SK-N-SH (cell line): ENCODE data around the gene MBIP. TPM values are rescaled to one million over a fixed set of nuclear protein-coding genes. Genes with fewer than 3 reads are reported as not detected.

ENCODE experiments used
- CTCF ChIA-PET: fragments of 300-600, 350-600 bp; formaldehyde crosslinking; extraction: SDS; loops from one replicate; lab custom pipeline; 2021; lab: Yijun Ruan, JAX
- POLR2A ChIA-PET: fragments of 350-600 bp; sonication (Branson Sonifier 250); formaldehyde crosslinking; extraction: SDS; loops from one replicate; lab custom pipeline; 2020; ENCODE audit warnings: antibody characterized with exemption, inconsistent platforms; lab: Yijun Ruan, JAX
- DNase-seq: peaks from one replicate; pipeline ENCODE4 v3.0.0; 2012
- H2AFZ ChIP-seq: fragments of 200-600 bp; sonication (generic); 2 replicates; pipeline ENCODE4 v1.8.1; 2016; ENCODE audit warnings: antibody characterized with exemption, mild to moderate bottlenecking, low read depth
- H3F3A ChIP-seq: fragments of 200-600 bp; sonication (generic); replicated peaks from 2 replicates; pipeline ENCODE3; 2016; ENCODE audit warnings: antibody characterized with exemption, mild to moderate bottlenecking; ENCODE audit not compliant: insufficient read depth
- H3K27ac ChIP-seq, 2 experiments: fragments of 200-500 bp in 1 of 2; fragments of 200-600 bp in 1 of 2; sonication (Bioruptor generic) in 1 of 2; sonication (generic), shearing (Covaris generic) in 1 of 2; 2 replicates each; pipeline versions ENCODE4 v1.5.1 to v1.6.1; 2014 to 2016; ENCODE audit warnings: low read depth in 2 of 2, inconsistent platforms in 1 of 2, low read length in 1 of 2, mild to moderate bottlenecking in 1 of 2, mixed read lengths in 1 of 2
- H3K27me3 ChIP-seq: fragments of 200-600 bp; sonication (generic), shearing (Covaris generic); 2 replicates; pipeline ENCODE4 v1.6.1; 2016; ENCODE audit warnings: mixed run types; ENCODE audit not compliant: insufficient read depth
- H3K36me3 ChIP-seq, 2 experiments: fragments of 200-500 bp in 1 of 2; fragments of 200-600 bp in 1 of 2; sonication (Bioruptor generic) in 1 of 2; sonication (generic) in 1 of 2; replicated peaks in 1 of 2; 2 replicates each; pipeline versions ENCODE3 to v1.5.1; 2014 to 2016; ENCODE audit warnings: low read length in 1 of 2, mild to moderate bottlenecking in 1 of 2; ENCODE audit not compliant: insufficient read depth in 2 of 2, control insufficient read depth in 1 of 2
- H3K4me1 ChIP-seq, 2 experiments: fragments of 200-500 bp in 1 of 2; fragments of 200-600 bp in 1 of 2; sonication (Bioruptor generic) in 1 of 2; sonication (generic), shearing (Covaris generic) in 1 of 2; 2 replicates each; pipeline versions ENCODE4 v1.5.1 to v1.6.1; 2014 to 2016; ENCODE audit warnings: low read depth in 1 of 2, low read length in 1 of 2, mixed run types in 1 of 2; ENCODE audit not compliant: insufficient read depth in 2 of 2, control insufficient read depth in 1 of 2
- H3K4me2 ChIP-seq: fragments of 200-600 bp; sonication (generic), shearing (Covaris generic); 2 replicates; pipeline ENCODE4 v1.6.1; 2017; ENCODE audit warnings: mixed run types
- H3K4me3 ChIP-seq, 2 experiments: fragments of 200-500 bp in 1 of 2; fragments of 200-600 bp in 1 of 2; sonication (Bioruptor generic) in 1 of 2; sonication (generic), shearing (Covaris generic) in 1 of 2; 2 replicates each; pipeline versions ENCODE4 v1.5.1 to v1.8.1; 2014 to 2016; ENCODE audit warnings: low read depth in 2 of 2, inconsistent platforms in 1 of 2, low read length in 1 of 2, mild to moderate bottlenecking in 1 of 2, mixed read lengths in 1 of 2, moderate library complexity in 1 of 2
- H3K79me2 ChIP-seq: fragments of 200-600 bp; sonication (generic); 2 replicates; pipeline ENCODE4 v1.8.1; 2017; ENCODE audit warnings: mild to moderate bottlenecking; ENCODE audit not compliant: insufficient read depth
- H3K9ac ChIP-seq: fragments of 200-600 bp; sonication (generic); 2 replicates; pipeline ENCODE4 v1.6.1; 2017; ENCODE audit warnings: mixed run types
- H3K9me2 ChIP-seq: fragments of 200-600 bp; sonication (generic); 2 replicates; pipeline ENCODE4 v1.6.1; 2017; ENCODE audit warnings: mixed run types
- H3K9me3 ChIP-seq: fragments of 200-600 bp; sonication (generic); 2 replicates; pipeline ENCODE4 v1.6.1; 2017; ENCODE audit warnings: mixed run types, mild to moderate bottlenecking, moderate library complexity
- H4K20me1 ChIP-seq: fragments of 200-600 bp; sonication (generic); 2 replicates; pipeline ENCODE4 v1.6.1; 2017; ENCODE audit warnings: mild to moderate bottlenecking, mixed run types; ENCODE audit not compliant: insufficient read depth
- EP300 ChIP-seq, 2 experiments: IDR thresholded peaks; 2 replicates each; pipeline versions ENCODE4 v1.4.0 to v1.6.1; 2012; ENCODE audit warnings: borderline replicate concordance in 1 of 2, low read depth in 1 of 2, low read length in 1 of 2
- EZH2phosphoT487 ChIP-seq: fragments of 200-600 bp; sonication (generic); IDR thresholded peaks from 2 replicates; pipeline ENCODE4 v1.6.1; 2017; ENCODE audit warnings: low read depth, mixed run types, mild to moderate bottlenecking, antibody characterized with exemption, moderate library complexity, borderline replicate concordance
- FOXJ3 ChIP-seq: sonication (generic); formaldehyde crosslinking; IDR thresholded peaks from 2 replicates; pipeline ENCODE4 v1.5.1; 2020; ENCODE audit warnings: mild to moderate bottlenecking, missing genetic modification reagents
- NFIC ChIP-seq: IDR thresholded peaks from 2 replicates; pipeline ENCODE4 v1.4.0; 2012; ENCODE audit warnings: borderline replicate concordance
- POLR2AphosphoS5 ChIP-seq: IDR thresholded peaks from 2 replicates; pipeline ENCODE4 v1.6.1; 2012; ENCODE audit warnings: low read depth, low read length
- RFX5 ChIP-seq: IDR thresholded peaks from 2 replicates; pipeline ENCODE4 v1.6.1; 2012; ENCODE audit warnings: mild to moderate bottlenecking, improper control_type of control experiment, low read length
- RXRA ChIP-seq: IDR thresholded peaks from 2 replicates; pipeline ENCODE4 v1.4.0; 2012; ENCODE audit warnings: low read depth, mild to moderate bottlenecking, borderline replicate concordance
- SIN3A ChIP-seq: IDR thresholded peaks from 2 replicates; pipeline ENCODE4 v1.6.1; 2012; ENCODE audit warnings: low read depth, mild to moderate bottlenecking, low read length, moderate library complexity, borderline replicate concordance
- SMC3 ChIP-seq: IDR thresholded peaks from 2 replicates; pipeline ENCODE4 v1.6.1; 2012; ENCODE audit warnings: low read depth, low read length, improper control_type of control experiment
- TAF1 ChIP-seq: IDR thresholded peaks from 2 replicates; pipeline ENCODE4 v1.6.1; 2012; ENCODE audit warnings: low read depth, mild to moderate bottlenecking, low read length, moderate library complexity, borderline replicate concordance
- TEAD4 ChIP-seq: IDR thresholded peaks from 2 replicates; pipeline ENCODE4 v1.4.0; 2012; ENCODE audit warnings: mild to moderate bottlenecking, borderline replicate concordance; ENCODE audit not compliant: insufficient read depth
- polyA plus RNA-seq, 3 experiments: library from polyadenylated mRNA; depleted of rRNA; stranded (reverse); fragments of >200 nt; gene quantifications; 2 replicates each; pipeline ENCODE4 v1.2.3, GENCODE V29; 2012
- TF ChIP-seq, protein P1 (sequence below): fragments of 150-350 bp; IDR thresholded peaks from 2 replicates; pipeline ENCODE4 v1.6.1; 2016; ENCODE audit warnings: mild to moderate bottlenecking, low read depth, low read length
- TF ChIP-seq, protein P2 (sequence below): IDR thresholded peaks from 2 replicates; pipeline ENCODE4 v1.4.0; 2012; ENCODE audit warnings: low read depth, borderline replicate concordance
- TF ChIP-seq, protein P3 (sequence below): IDR thresholded peaks from 2 replicates; pipeline ENCODE4 v1.4.0; 2012; ENCODE audit warnings: low read depth, borderline replicate concordance

MBIP gene
- polyA plus RNA-seq, 1 of the 3 experiments (the other 2 are of a cell fraction), result 11.5 TPM

DNA sequence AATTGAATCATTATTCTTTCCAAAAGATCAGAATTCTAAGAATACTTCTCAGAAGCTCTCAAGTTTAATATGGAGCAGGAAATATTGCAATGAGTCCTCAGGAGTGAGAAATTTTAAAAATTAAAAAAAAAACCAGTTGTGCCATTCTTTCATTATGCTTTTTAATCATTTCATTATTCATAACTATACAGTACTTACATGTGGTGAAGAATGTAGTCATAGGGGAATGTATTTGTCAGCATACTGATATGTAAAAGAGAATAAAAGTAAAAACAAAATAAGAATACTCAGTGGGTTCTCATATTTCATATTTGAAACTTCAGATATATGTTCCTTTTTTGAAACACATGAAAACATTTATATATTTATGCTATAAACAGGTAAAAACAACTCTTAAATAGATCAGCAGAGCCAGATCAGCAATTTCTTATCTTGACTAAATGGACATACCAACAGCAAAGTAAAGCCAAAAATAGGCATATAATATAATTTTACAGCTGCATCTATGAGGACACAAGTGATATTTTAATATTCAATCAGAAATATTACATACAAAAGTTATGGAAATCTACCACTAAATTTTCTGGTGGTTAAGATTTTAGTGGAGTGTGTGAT lies 19.9 kb upstream of the MBIP start:
- H3K79me2 ChIP-seq, result no peaks in the 10 kb centered on the region
- TF ChIP-seq EP300 (IDR thresholded peaks at IDR 0.05; ENCODE audit: borderline replicate concordance in 1 of 2, low read depth in 1 of 2, low read length in 1 of 2) (no peak), RXRA (no peak), SMC3 (no peak), TAF1 (no peak), NFIC (no peak), SIN3A (no peak), EZH2phosphoT487 (no peak), RFX5 (no peak), FOXJ3 (CRISPR knock-in tag) (no peak), TEAD4 (no peak), POLR2AphosphoS5 (no peak)
- TF ChIP-seq, protein P1, sequence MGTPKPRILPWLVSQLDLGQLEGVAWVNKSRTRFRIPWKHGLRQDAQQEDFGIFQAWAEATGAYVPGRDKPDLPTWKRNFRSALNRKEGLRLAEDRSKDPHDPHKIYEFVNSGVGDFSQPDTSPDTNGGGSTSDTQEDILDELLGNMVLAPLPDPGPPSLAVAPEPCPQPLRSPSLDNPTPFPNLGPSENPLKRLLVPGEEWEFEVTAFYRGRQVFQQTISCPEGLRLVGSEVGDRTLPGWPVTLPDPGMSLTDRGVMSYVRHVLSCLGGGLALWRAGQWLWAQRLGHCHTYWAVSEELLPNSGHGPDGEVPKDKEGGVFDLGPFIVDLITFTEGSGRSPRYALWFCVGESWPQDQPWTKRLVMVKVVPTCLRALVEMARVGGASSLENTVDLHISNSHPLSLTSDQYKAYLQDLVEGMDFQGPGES, result no peak
- TF ChIP-seq, protein P2, sequence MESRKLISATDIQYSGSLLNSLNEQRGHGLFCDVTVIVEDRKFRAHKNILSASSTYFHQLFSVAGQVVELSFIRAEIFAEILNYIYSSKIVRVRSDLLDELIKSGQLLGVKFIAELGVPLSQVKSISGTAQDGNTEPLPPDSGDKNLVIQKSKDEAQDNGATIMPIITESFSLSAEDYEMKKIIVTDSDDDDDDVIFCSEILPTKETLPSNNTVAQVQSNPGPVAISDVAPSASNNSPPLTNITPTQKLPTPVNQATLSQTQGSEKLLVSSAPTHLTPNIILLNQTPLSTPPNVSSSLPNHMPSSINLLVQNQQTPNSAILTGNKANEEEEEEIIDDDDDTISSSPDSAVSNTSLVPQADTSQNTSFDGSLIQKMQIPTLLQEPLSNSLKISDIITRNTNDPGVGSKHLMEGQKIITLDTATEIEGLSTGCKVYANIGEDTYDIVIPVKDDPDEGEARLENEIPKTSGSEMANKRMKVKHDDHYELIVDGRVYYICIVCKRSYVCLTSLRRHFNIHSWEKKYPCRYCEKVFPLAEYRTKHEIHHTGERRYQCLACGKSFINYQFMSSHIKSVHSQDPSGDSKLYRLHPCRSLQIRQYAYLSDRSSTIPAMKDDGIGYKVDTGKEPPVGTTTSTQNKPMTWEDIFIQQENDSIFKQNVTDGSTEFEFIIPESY, result no peak
- TF ChIP-seq, protein P3, sequence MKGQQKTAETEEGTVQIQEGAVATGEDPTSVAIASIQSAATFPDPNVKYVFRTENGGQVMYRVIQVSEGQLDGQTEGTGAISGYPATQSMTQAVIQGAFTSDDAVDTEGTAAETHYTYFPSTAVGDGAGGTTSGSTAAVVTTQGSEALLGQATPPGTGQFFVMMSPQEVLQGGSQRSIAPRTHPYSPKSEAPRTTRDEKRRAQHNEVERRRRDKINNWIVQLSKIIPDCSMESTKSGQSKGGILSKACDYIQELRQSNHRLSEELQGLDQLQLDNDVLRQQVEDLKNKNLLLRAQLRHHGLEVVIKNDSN, result no peak
- no peak for DNase-seq
- no peaks in the 10 kb centered on the region for H3K27me3 ChIP-seq
- H3K4me2 ChIP-seq, result no peak overlapping the region
- H2AFZ ChIP-seq, result no peak overlapping the region
- POLR2A ChIA-PET, result no interaction called here
- no peaks in the 10 kb centered on the region for H3F3A ChIP-seq
- no peaks in the 10 kb centered on the region for H4K20me1 ChIP-seq
- no peak overlapping the region for H3K9ac ChIP-seq
- H3K36me3 ChIP-seq, result no peaks in the 10 kb centered on the region
- no peaks in the 10 kb centered on the region for H3K9me3 ChIP-seq
- no peaks in the 10 kb centered on the region for H3K4me1 ChIP-seq
- no peak overlapping the region for H3K27ac ChIP-seq
- H3K4me3 ChIP-seq, result no peak overlapping the region
- CTCF ChIA-PET, result interaction anchor here (0.8 kb wide), 1 partner anchor 34 kb away, joined by 3 read pairs; no protein-coding TSS in a partner anchor
- H3K9me2 ChIP-seq, result no peaks in the 10 kb centered on the region
